ENCODE data around the gene CCNY. TPM values are rescaled to one million over a fixed set of nuclear protein-coding genes. Genes with fewer than 3 reads are reported as not detected.

The CCNY gene
- total and polyA plus RNA-seq, 2 of the 13 experiments (the other 11 are each of a cell fraction or from before 2014, with no cell fraction given): 48.2 to 54.7 TPM

GRCh38 chr10:35364808-35365207, 28.5 kb downstream of the CCNY start (continued):
- TF ChIP-seq NR2F2 (IDR thresholded peaks at IDR 0.05; ENCODE audit: borderline replicate concordance, low read depth) (no peak), ZMAT5 (CRISPR knock-in tag; IDR thresholded peaks at IDR 0.05; ENCODE audit: borderline replicate concordance, low read depth) (no peak), ATF6 (CRISPR knock-in tag; conservative IDR thresholded peaks at IDR 0.05) (no peak), NR2F1 (CRISPR knock-in tag; IDR thresholded peaks at IDR 0.05) (peak in 1 of 2 experiments; percentile 25; a peak in 1 of 4 replicates), ZNF280D (CRISPR knock-in tag; IDR thresholded peaks at IDR 0.05) (no peak), SMC3 (IDR thresholded peaks at IDR 0.05; ENCODE audit: low read length) (peak; percentile 18; the same call in 1 of the 2 replicates), ZNF567 (CRISPR knock-in tag; IDR thresholded peaks at IDR 0.05; ENCODE audit: borderline replicate concordance) (no peak), ZNF724P (CRISPR knock-in tag; IDR thresholded peaks at IDR 0.05; ENCODE audit: borderline replicate concordance) (no peak), RERE (CRISPR knock-in tag; IDR thresholded peaks at IDR 0.05; ENCODE audit: low read depth) (no peak), ZMYM4 (CRISPR knock-in tag; IDR thresholded peaks at IDR 0.05) (peak; percentile 78; the same call in 1 of the 2 replicates), SIN3B (IDR thresholded peaks at IDR 0.05; ENCODE audit: low read length) (no peak), ERF (CRISPR knock-in tag; IDR thresholded peaks at IDR 0.05) (peak; percentile 58; the same call in 1 of the 2 replicates), SNRNP70 (IDR thresholded peaks at IDR 0.05; ENCODE audit: low read depth, low read length) (no peak), GATAD1 (CRISPR knock-in tag; IDR thresholded peaks at IDR 0.05) (0 out of 2 replicates have a peak, but pooled peaks have one; percentile 35), PAXIP1 (CRISPR knock-in tag; conservative IDR thresholded peaks at IDR 0.05) (peak; percentile 97)

Measured in HepG2 (cell line).